K562 (cell line): ENCODE data around the gene NLE1. TPM values are rescaled to one million over a fixed set of nuclear protein-coding genes. Genes with fewer than 3 reads are reported as not detected.

Source experiments
- ATAC-seq: fragments of 200-7000 bp; cut with Tn5 transposase; 3 replicates; pipeline ENCODE4 v1.9.1; 2020; ENCODE audit warnings: moderate library complexity
- BruUV-seq: library from RNA; stranded (reverse); fragments of 400-500 nt; replicated peaks from 2 replicates; lab custom pipeline; 2021; lab: Mats Ljungman, UMichigan
- CTCF ChIA-PET: fragments of 300-600 bp; formaldehyde crosslinking; extraction: SDS; loops from one replicate; lab custom pipeline; 2021; ENCODE audit warnings: low intra/inter-chr PET ratio; lab: Yijun Ruan, JAX
- POLR2A ChIA-PET: fragments of 300-600, 350-650 bp; sonication (Branson Sonifier 250); formaldehyde crosslinking; extraction: SDS; loops from one replicate; lab custom pipeline; 2021; ENCODE audit warnings: antibody characterized with exemption, inconsistent platforms; lab: Yijun Ruan, JAX
- DNase-seq, 4 experiments: peaks; one replicate each; pipeline versions ENCODE4 v3.0.0 to v3.0.0-alpha.2; 2011 to 2018; ENCODE audit warnings: low spot score in 3 of 4, mixed read lengths in 3 of 4; ENCODE audit errors: extremely low read depth in 1 of 4
- FAIRE-seq: peaks from 2 replicates; lab custom pipeline; 2011; peaks lifted over from hg19 to GRCh38; lab: Jason Lieb, UNC
- H2AFZ ChIP-seq: 2 replicates; pipeline ENCODE4 v1.6.0; 2011; ENCODE audit warnings: low read depth, low read length, control low read depth, inconsistent platforms
- H3K27ac ChIP-seq: fragments of 200-600 bp; 3 replicates; pipeline ENCODE4 v1.8.0; 2011; ENCODE audit warnings: low read depth, mild to moderate bottlenecking, control low read depth, inconsistent platforms, low read length, moderate library complexity, mixed read lengths; ENCODE audit errors: extremely low read depth
- H3K27me3 ChIP-seq, 2 experiments: fragments of 300-600 bp in 1 of 2; 2 replicates in 1 of 2; 3 replicates in 1 of 2; pipeline versions ENCODE4 v1.6.0 to v1.8.0; 2011; ENCODE audit warnings: inconsistent platforms in 2 of 2, low read length in 2 of 2, mild to moderate bottlenecking in 1 of 2, mixed read lengths in 1 of 2, moderate library complexity in 1 of 2; ENCODE audit not compliant: control insufficient read depth in 2 of 2, insufficient read depth in 2 of 2
- H3K36me3 ChIP-seq: fragments of 300-600 bp; 3 replicates; pipeline ENCODE4 v1.8.0; 2011; ENCODE audit warnings: mild to moderate bottlenecking, low read length, inconsistent platforms; ENCODE audit not compliant: control insufficient read depth, insufficient read depth
- H3K4me1 ChIP-seq, 2 experiments: fragments of 200-600 bp in 1 of 2; replicated peaks in 1 of 2; 2 replicates in 1 of 2; 3 replicates in 1 of 2; pipeline versions ENCODE4 v1.5.1 to v1.8.0; 2011; ENCODE audit warnings: inconsistent platforms in 2 of 2, low read length in 2 of 2, mild to moderate bottlenecking in 1 of 2, mixed read lengths in 1 of 2, moderate library complexity in 1 of 2; ENCODE audit not compliant: control insufficient read depth in 2 of 2, insufficient read depth in 2 of 2
- H3K4me2 ChIP-seq: 2 replicates; pipeline ENCODE4 v1.6.1; 2011; ENCODE audit warnings: low read length, control low read depth, inconsistent platforms, mixed read lengths; ENCODE audit not compliant: insufficient read depth
- H3K4me3 ChIP-seq: fragments of 200-600 bp; sonication (generic), shearing (Covaris generic); 2 replicates; pipeline ENCODE4 v1.5.1; 2016; ENCODE audit warnings: control low read depth, inconsistent platforms
- H3K79me2 ChIP-seq: fragments of 200-600 bp; 3 replicates; pipeline ENCODE4 v1.8.0; 2011; ENCODE audit warnings: low read length, inconsistent platforms; ENCODE audit not compliant: control insufficient read depth, insufficient read depth
- H3K9ac ChIP-seq, 2 experiments: 2 replicates each; pipeline versions ENCODE4 v1.6.0 to v1.6.1; 2011; ENCODE audit warnings: low read depth in 2 of 2, low read length in 2 of 2, control low read depth in 1 of 2, inconsistent platforms in 1 of 2, mild to moderate bottlenecking in 1 of 2, mixed read lengths in 1 of 2; ENCODE audit not compliant: insufficient read depth in 1 of 2
- H3K9me1 ChIP-seq: one replicate; pipeline ENCODE4 v1.6.0; 2011; ENCODE audit warnings: inconsistent platforms, mild to moderate bottlenecking, low read length, moderate library complexity; ENCODE audit not compliant: control insufficient read depth, insufficient read depth
- H3K9me3 ChIP-seq: replicated peaks from 2 replicates; pipeline ENCODE4 v1.5.1; 2011; ENCODE audit warnings: low read depth, low read length, inconsistent platforms; ENCODE audit not compliant: control insufficient read depth, insufficient read depth
- H4K20me1 ChIP-seq: replicated peaks from 2 replicates; pipeline ENCODE4 v1.6.1; 2011; ENCODE audit warnings: low read length, inconsistent platforms, mixed read lengths; ENCODE audit not compliant: control insufficient read depth, insufficient read depth
- ATF2 ChIP-seq: sonication (generic); formaldehyde crosslinking; IDR thresholded peaks from 2 replicates; pipeline ENCODE4 v1.8.1; 2022; ENCODE audit warnings: missing genetic modification reagents
- FIP1L1 ChIP-seq: fragments of 200-400 bp; formaldehyde crosslinking; IDR thresholded peaks from 2 replicates; pipeline ENCODE4 v1.6.1; 2018; ENCODE audit warnings: mild to moderate bottlenecking, low read depth, low read length; ENCODE audit not compliant: poor library complexity, severe bottlenecking
- NR2C1 ChIP-seq, 2 experiments: fragments of 450-650 bp; IDR thresholded peaks; 2 replicates each; pipeline ENCODE4 v1.6.1; 2017; ENCODE audit warnings: mild to moderate bottlenecking in 2 of 2, antibody characterized with exemption in 1 of 2, inconsistent platforms in 1 of 2, missing compliant biosample characterization in 1 of 2, missing genetic modification characterization in 1 of 2
- PTTG1 ChIP-seq: fragments of 450-650 bp; IDR thresholded peaks from 2 replicates; pipeline ENCODE4 v1.6.1; 2016; ENCODE audit warnings: low read depth, mild to moderate bottlenecking, missing genetic modification characterization, missing compliant biosample characterization
- TBP ChIP-seq: optimal IDR thresholded peaks from 2 replicates; pipeline ENCODE3; 2011; ENCODE audit warnings: low read depth, low read length, improper control_type of control experiment
- TRIM25 ChIP-seq: fragments of 450-650 bp; IDR thresholded peaks from 2 replicates; pipeline ENCODE4 v1.7.0; 2016; ENCODE audit warnings: borderline replicate concordance
- ZBTB12 ChIP-seq: fragments of 250-450 bp; sonication (Bioruptor Pico); IDR thresholded peaks from 2 replicates; pipeline ENCODE4 v1.4.0; 2020
- ZKSCAN3 ChIP-seq: fragments of 250-450 bp; sonication (Bioruptor Pico); IDR thresholded peaks from 2 replicates; pipeline ENCODE4 v1.4.0; 2020
- WGBS: fragments of 100-300 bp; shearing (Covaris generic); methylation state at CpG from one replicate; pipeline ENCODE4 v1.1.6; 2016; ENCODE audit warnings: low coverage, mixed read lengths; ENCODE audit not compliant: insufficient coverage; ENCODE audit errors: missing lambda C conversion rate; 5-methylcytosine and 5-hydroxymethylcytosine counted together
- in situ Hi-C: fragments of 300-500 bp; cut with MboI; formaldehyde crosslinking; loops from 4 replicates; pipeline ENCODE4 v1.15.0; 2018; ENCODE audit warnings: inconsistent platforms, mixed read lengths
- intact Hi-C: fragments of 100-400 bp; cut with micrococcal nuclease; formaldehyde crosslinking; loops from 2 replicates; pipeline ENCODE4 v1.14.2; 2022
- polyA plus RNA-seq, 8 experiments: library from polyadenylated mRNA; depleted of rRNA in 4 of 8; stranded (reverse) in 5 of 8; unstranded in 3 of 8; fragments of >200 nt; fragmentation: Nextera tagmentation in 2 of 8; fragmentation: Illumina TruSeq in 1 of 8; extraction: Ambion mirVana in 2 of 8; extraction: Trizol in 1 of 8; gene quantifications; 2 replicates each; pipeline versions ENCODE4 v1.2.1 to v1.2.3, GENCODE V29; 2011 to 2014; ENCODE audit warnings: inconsistent platforms in 1 of 8, missing spikeins in 1 of 8
- total RNA-seq, 7 experiments: library from RNA; depleted of rRNA in 6 of 7; stranded (reverse); fragments of >200 nt in 6 of 7; fragmentation: Illumina TruSeq in 2 of 7; extraction: Trizol in 2 of 7; gene quantifications; 2 replicates each; pipeline versions ENCODE4 v1.2.1 to v1.2.3, GENCODE V29; 2011 to 2021; ENCODE audit warnings: low replicate concordance in 1 of 7
- TF ChIP-seq, protein P1 (sequence below), 2 experiments: IDR thresholded peaks; 2 replicates each; pipeline ENCODE4 v1.6.1; 2011; ENCODE audit warnings: borderline replicate concordance in 1 of 2, control low read depth in 1 of 2, low read depth in 1 of 2, low read length in 1 of 2, mild to moderate bottlenecking in 1 of 2, mixed read lengths in 1 of 2, moderate library complexity in 1 of 2; ENCODE audit not compliant: insufficient read depth in 1 of 2, insufficient read length in 1 of 2, poor library complexity in 1 of 2, severe bottlenecking in 1 of 2; ENCODE audit errors: extremely low read depth in 1 of 2
- TF ChIP-seq, protein P2 (sequence below): fragments of 250-450 bp; sonication (Bioruptor Pico); IDR thresholded peaks from 2 replicates; pipeline ENCODE4 v1.8.0; 2021; ENCODE audit warnings: moderate library complexity, mild to moderate bottlenecking, inconsistent platforms
- TF ChIP-seq, protein P3 (sequence below): IDR thresholded peaks from 2 replicates; pipeline ENCODE4 v1.6.1; 2011; ENCODE audit not compliant: insufficient read length; ENCODE audit errors: extremely low read depth

Gene NLE1
- total and polyA plus RNA-seq, 9 of the 15 experiments (the other 6 are each of a cell fraction or from before 2014, with no cell fraction given): 3.8 to 69.0 (median 29.4) TPM

- Histone ChIP-seq H3K9me1 (no peaks in the 10 kb centered on the region), H3K27ac (no peak overlapping the region)
- POLR2A ChIA-PET: interaction anchor here (0.6 to 1.1 kb wide), 3 partner anchors 8 to 18 kb away, joined by 3 read pairs; no protein-coding TSS in a partner anchor
- TF ChIP-seq, protein P1, sequence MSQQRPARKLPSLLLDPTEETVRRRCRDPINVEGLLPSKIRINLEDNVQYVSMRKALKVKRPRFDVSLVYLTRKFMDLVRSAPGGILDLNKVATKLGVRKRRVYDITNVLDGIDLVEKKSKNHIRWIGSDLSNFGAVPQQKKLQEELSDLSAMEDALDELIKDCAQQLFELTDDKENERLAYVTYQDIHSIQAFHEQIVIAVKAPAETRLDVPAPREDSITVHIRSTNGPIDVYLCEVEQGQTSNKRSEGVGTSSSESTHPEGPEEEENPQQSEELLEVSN (IDR thresholded peaks at IDR 0.05; ENCODE audit: borderline replicate concordance in 1 of 2, extremely low read depth in 1 of 2, insufficient read depth in 1 of 2, insufficient read length in 1 of 2, low read depth in 1 of 2, low read length in 1 of 2, poor library complexity in 1 of 2, severe bottlenecking in 1 of 2): no peak
- TF ChIP-seq, protein P2, sequence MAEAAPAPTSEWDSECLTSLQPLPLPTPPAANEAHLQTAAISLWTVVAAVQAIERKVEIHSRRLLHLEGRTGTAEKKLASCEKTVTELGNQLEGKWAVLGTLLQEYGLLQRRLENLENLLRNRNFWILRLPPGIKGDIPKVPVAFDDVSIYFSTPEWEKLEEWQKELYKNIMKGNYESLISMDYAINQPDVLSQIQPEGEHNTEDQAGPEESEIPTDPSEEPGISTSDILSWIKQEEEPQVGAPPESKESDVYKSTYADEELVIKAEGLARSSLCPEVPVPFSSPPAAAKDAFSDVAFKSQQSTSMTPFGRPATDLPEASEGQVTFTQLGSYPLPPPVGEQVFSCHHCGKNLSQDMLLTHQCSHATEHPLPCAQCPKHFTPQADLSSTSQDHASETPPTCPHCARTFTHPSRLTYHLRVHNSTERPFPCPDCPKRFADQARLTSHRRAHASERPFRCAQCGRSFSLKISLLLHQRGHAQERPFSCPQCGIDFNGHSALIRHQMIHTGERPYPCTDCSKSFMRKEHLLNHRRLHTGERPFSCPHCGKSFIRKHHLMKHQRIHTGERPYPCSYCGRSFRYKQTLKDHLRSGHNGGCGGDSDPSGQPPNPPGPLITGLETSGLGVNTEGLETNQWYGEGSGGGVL (CRISPR knock-in tag): no peak
- no peak for TF ChIP-seq NR2C1 (IDR thresholded peaks at IDR 0.05)
- no peak for TF ChIP-seq NR2C1 (tag; IDR thresholded peaks at IDR 0.05)
- no peak for TF ChIP-seq ATF2
- no peak for TF ChIP-seq PTTG1 (tag)
- TF ChIP-seq ZBTB12 (CRISPR knock-in tag): no peak
- TF ChIP-seq, protein P3, sequence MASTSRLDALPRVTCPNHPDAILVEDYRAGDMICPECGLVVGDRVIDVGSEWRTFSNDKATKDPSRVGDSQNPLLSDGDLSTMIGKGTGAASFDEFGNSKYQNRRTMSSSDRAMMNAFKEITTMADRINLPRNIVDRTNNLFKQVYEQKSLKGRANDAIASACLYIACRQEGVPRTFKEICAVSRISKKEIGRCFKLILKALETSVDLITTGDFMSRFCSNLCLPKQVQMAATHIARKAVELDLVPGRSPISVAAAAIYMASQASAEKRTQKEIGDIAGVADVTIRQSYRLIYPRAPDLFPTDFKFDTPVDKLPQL: no peak
- no peak for TF ChIP-seq TBP
- TF ChIP-seq TRIM25: no peak
- no peak for TF ChIP-seq ZKSCAN3 (CRISPR knock-in tag)
- no peak for TF ChIP-seq FIP1L1
- TF ChIP-seq, all 486 proteins: peak for 0
- Histone ChIP-seq H3K36me3 (no peaks in the 10 kb centered on the region), H3K9ac (peak overlapping the region in 1 of 2 experiments; percentile 69; a peak in 2 of 4 replicates), H3K4me1 (no peaks in the 10 kb centered on the region; a peak in 2 of 5 replicates), H3K4me3 (no peak overlapping the region), H2AFZ (no peak overlapping the region), H3K27me3 (peaks cover 35 to 44% of the 10 kb centered on the region in 2 experiments), H3K9me3 (no peaks in the 10 kb centered on the region), H3K79me2 (no peaks in the 10 kb centered on the region), H3K4me2 (no peak overlapping the region), H4K20me1 (0 out of 2 replicates have a peak, but pooled peaks cover 7% of the 10 kb centered on the region)
- WGBS: 9% methylated on average over 7 of the region's 9 CpGs
- no TSS peak for BruUV-seq
- in situ Hi-C loops (loop anchor here (10.0 kb wide), 1 partner anchor 597 kb away; no protein-coding TSS in a partner anchor), intact Hi-C loops (loop anchor here (10.0 kb wide), 1 partner anchor 387 kb away; the partner anchor contains the start of gene SLFN12L)
- DNase-seq (peak in 1 of 4 experiments; percentile 2), ATAC-seq (no peak), FAIRE-seq (no peak)
- CTCF ChIA-PET: no interaction called here
Measured at GRCh38 chr17:35148144-35148543, 6.0 kb upstream of the NLE1 start.
